Measurements from ENCODE around the gene LPCAT3. TPM values are rescaled to one million over a fixed set of nuclear protein-coding genes. Genes with fewer than 3 reads are reported as not detected.

The LPCAT3 gene
- 21.5 and 21.7 TPM in 2 replicates for total RNA-seq

DNA sequence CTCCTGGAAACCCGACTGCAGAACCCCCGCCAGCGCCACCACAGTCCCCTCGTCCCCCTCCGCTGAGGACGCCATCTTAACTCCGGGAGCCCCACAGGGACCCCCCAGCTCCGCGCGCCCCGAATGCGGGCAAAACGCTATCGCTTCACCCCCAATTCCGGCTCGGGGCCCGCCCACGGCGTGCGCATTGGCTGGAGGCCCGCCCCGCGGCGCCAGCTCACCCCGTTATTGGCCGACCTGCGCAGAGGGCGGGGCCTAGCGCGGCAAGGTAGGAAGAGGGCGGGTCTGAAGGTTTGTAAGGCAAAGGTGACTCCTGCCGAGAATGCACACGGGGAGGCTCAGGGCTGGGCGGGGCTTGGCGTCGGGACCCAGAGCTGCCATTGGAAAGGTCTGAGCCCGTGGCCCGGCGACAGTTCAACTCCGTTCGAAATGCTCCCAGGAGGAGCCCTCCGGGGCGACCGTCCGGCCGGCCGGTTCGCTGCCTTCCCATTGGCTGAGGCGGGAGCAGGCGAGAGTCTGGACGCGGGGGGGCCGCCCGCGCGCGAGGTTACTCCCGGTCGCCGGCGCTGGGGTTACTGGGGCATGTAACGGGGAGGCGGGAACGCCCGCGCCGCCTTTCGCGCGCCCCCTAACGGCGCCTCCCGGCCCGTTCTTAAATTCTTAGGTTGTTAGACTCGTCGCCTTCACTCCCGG is at the start of gene LPCAT3:
TSS of gene LPCAT3 (minus strand) at position 127 of the 693 bp plus-strand sequence. CDS start at position 75, 52 bp downstream.

GRCh38 chr12:7060353-7060954 is 42.2 kb upstream of the LPCAT3 start, which contains the start of gene C1S:
C1S (plus strand) TSS chr12:7060718; CDS start chr12:7061913, 1,195 bp downstream.

GRCh38 chr12:6950811-6951540 is 67.3 kb downstream of the LPCAT3 start, which contains the start of gene PTPN6:
PTPN6 (plus strand) TSS chr12:6951356; CDS start chr12:6951513, 157 bp downstream.

GRCh38 chr12:6943722-6944380 is 74.4 kb downstream of the LPCAT3 start, which contains the start of the genes C12orf57 and RNU7-1:
C12orf57 (plus strand) TSS chr12:6944022; CDS start chr12:6944122, 100 bp downstream.
RNU7-1 (plus strand) TSS chr12:6943816.

DNA sequence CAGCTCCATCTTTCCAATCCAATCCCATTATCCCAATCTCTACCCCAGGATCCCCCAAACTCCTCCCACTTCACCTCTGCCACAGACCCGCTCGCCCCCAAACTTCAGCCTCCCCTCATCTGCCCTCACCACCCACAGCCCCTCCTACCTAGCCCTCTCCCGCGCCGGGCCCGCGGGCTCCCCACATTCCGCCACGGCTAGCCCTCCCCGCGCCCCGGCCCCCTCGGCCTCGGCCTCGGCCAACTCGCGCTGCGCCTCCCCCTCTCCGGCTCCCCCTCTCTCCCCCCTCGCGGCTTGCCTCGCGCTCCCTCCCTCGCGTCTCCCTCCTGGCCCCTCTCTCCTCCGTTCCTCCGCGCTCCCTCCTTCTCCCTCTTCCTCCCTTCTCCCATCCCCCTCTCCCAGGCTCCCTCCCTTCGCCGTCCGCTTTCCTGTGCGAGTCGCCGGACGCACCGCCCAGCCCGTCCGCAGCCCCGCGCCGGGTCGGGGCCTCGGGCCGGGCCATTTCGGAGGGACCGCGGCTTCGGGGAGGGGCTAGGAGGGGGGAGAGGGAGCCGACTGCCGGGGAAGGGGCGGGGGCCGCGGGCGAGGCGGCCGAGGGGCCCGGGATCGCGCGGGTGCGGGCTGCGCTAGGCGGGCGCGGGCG is 90.8 kb downstream of the LPCAT3 start, which contains the start of gene ATN1:
TSS of gene ATN1 (plus strand) at position 581 of the 643 bp plus-strand sequence. CDS start 6,043 bp downstream, outside the sequence.

Other genes with a start within 250 kb of the LPCAT3 start
- gene LAG3, start 246.0 kb downstream of the LPCAT3 start, total RNA-seq = 0.17 and 0.74 TPM in 2 replicates
- gene CD4, start 228.9 kb downstream of the LPCAT3 start, total RNA-seq = 3.3 and 5.2 TPM in 2 replicates
- gene GPR162, start 196.7 kb downstream of the LPCAT3 start, total RNA-seq = 2.0 and 2.7 TPM in 2 replicates
- 48.6 and 54.1 TPM in 2 replicates for gene P3H3, start 190.1 kb downstream of the LPCAT3 start, total RNA-seq
- 1.3 and 2.2 TPM in 2 replicates for gene GNB3, start 177.6 kb downstream of the LPCAT3 start, total RNA-seq
- gene CDCA3, start 167.2 kb downstream of the LPCAT3 start, total RNA-seq = 103 and 118 TPM in 2 replicates
- gene USP5, start 166.3 kb downstream of the LPCAT3 start, total RNA-seq = 80.7 and 84.2 TPM in 2 replicates
- 1,045 and 1,081 TPM in 2 replicates for gene TPI1, start 150.9 kb downstream of the LPCAT3 start, total RNA-seq
- gene SPSB2, start 145.2 kb downstream of the LPCAT3 start, total RNA-seq = 12.6 and 15.6 TPM in 2 replicates
- gene LRRC23, start 113.7 kb downstream of the LPCAT3 start, total RNA-seq = 8.8 and 10.8 TPM in 2 replicates
- 9.6 and 10.4 TPM in 2 replicates for gene ENO2, start 103.9 kb downstream of the LPCAT3 start, total RNA-seq
- 12.1 and 14.6 TPM in 2 replicates for gene ATN1, start 90.5 kb downstream of the LPCAT3 start, total RNA-seq
- not detected in 2 replicates for gene RNU7-1, start 74.7 kb downstream of the LPCAT3 start, total RNA-seq
- 267 and 309 TPM in 2 replicates for gene C12orf57, start 74.5 kb downstream of the LPCAT3 start, total RNA-seq
- 4.9 and 5.4 TPM in 2 replicates for gene PTPN6, start 67.1 kb downstream of the LPCAT3 start, total RNA-seq
- gene PHB2, start 47.8 kb downstream of the LPCAT3 start, total RNA-seq = 372 and 405 TPM in 2 replicates
- gene EMG1, start 47.6 kb downstream of the LPCAT3 start, total RNA-seq = 48.4 and 58.4 TPM in 2 replicates
- gene C1S, start 42.2 kb upstream of the LPCAT3 start, total RNA-seq = 29.8 and 36.6 TPM in 2 replicates
- gene C1R, start 74.0 kb upstream of the LPCAT3 start, total RNA-seq = 101 and 103 TPM in 2 replicates
- gene C1RL, start 90.7 kb upstream of the LPCAT3 start, total RNA-seq = 26.2 and 26.9 TPM in 2 replicates
- gene RBP5, start 110.4 kb upstream of the LPCAT3 start, total RNA-seq = not detected in 2 replicates
- 6.1 and 9.7 TPM in 2 replicates for gene CLSTN3, start 111.9 kb upstream of the LPCAT3 start, total RNA-seq
- gene PEX5, start 171.2 kb upstream of the LPCAT3 start, total RNA-seq = 14.1 and 15.8 TPM in 2 replicates

Data from bronchus fibroblast of lung (primary cell).